SK-N-SH (cell line): ENCODE results near the gene PXDC1.

Experiments used
- CTCF ChIP-seq: fragments of 200-600 bp; sonication (generic); IDR thresholded peaks from 2 replicates; pipeline ENCODE4 v1.6.1; 2017; ENCODE audit warnings: antibody characterized with exemption, mild to moderate bottlenecking, moderate library complexity
- EP300 ChIP-seq, 2 experiments: IDR thresholded peaks; 2 replicates each; pipeline versions ENCODE4 v1.4.0 to v1.6.1; 2012; ENCODE audit warnings: borderline replicate concordance in 1 of 2, low read depth in 1 of 2, low read length in 1 of 2
- GABPA ChIP-seq: IDR thresholded peaks from 2 replicates; pipeline ENCODE4 v1.4.0; 2012; ENCODE audit warnings: low read depth, mild to moderate bottlenecking
- GATA2 ChIP-seq: sonication (generic); formaldehyde crosslinking; IDR thresholded peaks from 2 replicates; pipeline ENCODE4 v1.5.0; 2020; ENCODE audit warnings: mild to moderate bottlenecking, missing genetic modification reagents
- MAX ChIP-seq: IDR thresholded peaks from 2 replicates; pipeline ENCODE4 v1.4.0; 2012; ENCODE audit warnings: low read depth
- POLR2AphosphoS5 ChIP-seq: IDR thresholded peaks from 2 replicates; pipeline ENCODE4 v1.6.1; 2012; ENCODE audit warnings: low read depth, low read length
- REST ChIP-seq: IDR thresholded peaks from 2 replicates; pipeline ENCODE4 v1.6.1; 2012; ENCODE audit warnings: mild to moderate bottlenecking, low read depth, low read length, moderate library complexity
- USF1 ChIP-seq: IDR thresholded peaks from 2 replicates; pipeline ENCODE4 v1.4.0; 2012; ENCODE audit warnings: low read depth, borderline replicate concordance
- YY1 ChIP-seq: IDR thresholded peaks from 2 replicates; pipeline ENCODE4 v1.4.0; 2012; ENCODE audit warnings: low read depth, mild to moderate bottlenecking

GRCh38 chr6:3765415-3765814 lies 13.9 kb upstream of the PXDC1 start:
- TF ChIP-seq POLR2AphosphoS5 (no peak), CTCF (no peak), REST (no peak), GABPA (no peak), MAX (no peak), EP300 (IDR thresholded peaks at IDR 0.05; ENCODE audit: borderline replicate concordance in 1 of 2, low read depth in 1 of 2, low read length in 1 of 2) (no peak), YY1 (no peak), USF1 (no peak), GATA2 (CRISPR knock-in tag) (no peak)
